ENCODE measurements around the gene KPNA3.

DNA sequence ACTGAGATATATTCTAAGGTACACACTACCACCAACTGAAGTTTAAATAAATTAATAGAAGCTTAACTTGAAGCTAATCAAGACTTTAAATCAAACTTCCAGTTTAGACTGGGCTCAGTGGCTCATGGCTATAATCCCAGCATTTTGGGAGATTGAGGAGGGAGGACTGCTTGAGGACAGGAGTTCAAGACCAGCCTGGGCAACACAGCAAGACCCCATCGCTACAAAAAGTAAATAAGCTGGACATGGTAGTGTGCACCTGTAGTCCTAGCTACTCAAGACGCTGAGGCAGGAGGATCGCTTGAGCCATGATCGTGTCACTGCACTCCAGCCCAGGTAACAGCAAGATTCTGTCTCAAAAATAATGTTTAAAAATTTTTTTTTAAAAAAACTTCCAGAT, 8.6 kb downstream of the KPNA3 start:
- TF ChIP-seq CTCF (IDR thresholded peaks at IDR 0.05) (no peak), POLR2AphosphoS5 (IDR thresholded peaks at IDR 0.05) (no peak)

Measured in esophagus muscularis mucosa (tissue), 3 donors.